ENCODE data around the gene FMNL1. TPM values are rescaled to one million over a fixed set of nuclear protein-coding genes. Genes with fewer than 3 reads are reported as not detected.

The FMNL1 gene
- total RNA-seq, 1 donor from 2014 or later = 1.8 TPM

DNA sequence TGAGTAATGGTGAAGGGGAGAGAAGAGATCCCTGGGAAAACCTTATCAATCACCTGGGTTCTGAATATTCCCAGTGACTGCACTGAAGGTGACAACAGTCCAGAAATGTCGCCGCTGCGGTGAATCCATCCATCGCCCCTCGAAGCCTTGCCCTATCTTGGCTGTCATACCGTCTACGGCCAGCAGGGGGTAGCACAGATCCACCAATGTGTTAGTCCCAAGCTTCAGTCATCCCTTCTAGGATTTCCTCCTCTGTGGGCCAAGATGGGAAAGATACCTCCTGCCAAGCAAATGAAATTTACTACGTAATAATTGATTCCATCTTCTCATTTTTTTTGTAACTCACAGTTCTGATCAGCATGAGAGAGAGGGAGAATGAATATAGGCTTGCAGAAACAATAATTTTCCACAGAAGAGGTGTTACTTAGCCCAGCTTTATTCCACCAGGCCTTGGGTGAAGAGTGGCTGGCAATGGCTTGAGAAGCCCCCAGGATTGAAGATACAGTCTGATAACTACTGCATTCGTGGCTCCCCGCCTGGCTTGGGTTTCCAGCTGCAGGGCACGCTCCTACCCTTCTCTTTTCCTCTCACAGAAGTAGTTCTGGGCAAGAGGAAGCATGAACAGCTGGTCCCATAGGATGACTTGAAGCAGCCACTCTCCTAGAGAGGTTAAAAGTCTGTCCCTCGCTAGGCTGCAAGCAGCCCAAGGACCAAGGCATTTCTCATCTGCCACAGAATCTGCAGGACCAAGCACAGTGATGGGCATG, 2.6 kb upstream of the FMNL1 start:
- H3K4me3 Mint-ChIP-seq (ENCODE audit: unreplicated experiment) = no peak overlapping the region
- H3K27me3 Mint-ChIP-seq (ENCODE audit: low read depth) = peaks cover 5% of the 10 kb centered on the region

GRCh38 chr17:45220079-45220478, 1.6 kb upstream of the FMNL1 start:
- H3K27me3 Mint-ChIP-seq (ENCODE audit: low read depth) = peaks cover 5% of the 10 kb centered on the region
- DNase-seq (ENCODE audit: low spot score) = no peak
- H3K4me3 Mint-ChIP-seq (ENCODE audit: unreplicated experiment) = no peak overlapping the region

More for the DNA sequence above, 2.6 kb upstream of the FMNL1 start:
- Mint-ChIP-seq H3K36me3 (ENCODE audit: low read depth) (no peaks in the 10 kb centered on the region), H3K27ac (ENCODE audit: unreplicated experiment) (no peak overlapping the region), H3K4me1 (ENCODE audit: low read depth) (peaks cover 7% of the 10 kb centered on the region), H3K9me3 (ENCODE audit: low read depth) (no peaks in the 10 kb centered on the region)
- TF ChIP-seq CTCF (IDR thresholded peaks at IDR 0.05) = peak; percentile 95
- DNase-seq (ENCODE audit: low spot score) = no peak

DNA sequence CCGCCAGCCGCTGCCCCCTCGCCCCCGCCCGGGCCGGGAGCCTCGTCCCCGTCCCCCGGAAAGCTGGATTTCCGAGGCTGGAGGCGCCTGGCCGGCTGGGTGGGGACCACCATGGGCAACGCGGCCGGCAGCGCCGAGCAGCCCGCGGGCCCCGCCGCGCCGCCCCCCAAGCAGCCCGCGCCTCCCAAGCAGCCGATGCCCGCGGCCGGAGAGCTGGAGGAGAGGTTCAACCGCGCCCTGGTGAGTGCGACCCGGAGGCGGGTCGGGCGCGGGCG, 266 bp downstream of the FMNL1 start:
- Mint-ChIP-seq H3K27ac (ENCODE audit: unreplicated experiment) (no peak overlapping the region), H3K4me1 (ENCODE audit: low read depth) (peaks cover 7% of the 10 kb centered on the region), H3K4me3 (ENCODE audit: unreplicated experiment) (no peak overlapping the region), H3K27me3 (ENCODE audit: low read depth) (peaks cover 5% of the 10 kb centered on the region), H3K36me3 (ENCODE audit: low read depth) (no peaks in the 10 kb centered on the region), H3K9me3 (ENCODE audit: low read depth) (no peaks in the 10 kb centered on the region)
- no peak for TF ChIP-seq CTCF (IDR thresholded peaks at IDR 0.05)
- no peak for DNase-seq (ENCODE audit: low spot score)

More at GRCh38 chr17:45220079-45220478, 1.6 kb upstream of the FMNL1 start:
- peaks cover 7% of the 10 kb centered on the region for H3K4me1 Mint-ChIP-seq (ENCODE audit: low read depth)
- H3K9me3 Mint-ChIP-seq (ENCODE audit: low read depth) = no peaks in the 10 kb centered on the region
- TF ChIP-seq CTCF (IDR thresholded peaks at IDR 0.05) = no peak
- no peak overlapping the region for H3K27ac Mint-ChIP-seq (ENCODE audit: unreplicated experiment)
- no peaks in the 10 kb centered on the region for H3K36me3 Mint-ChIP-seq (ENCODE audit: low read depth)

- Mint-ChIP-seq H3K4me3 (ENCODE audit: unreplicated experiment) (peak overlapping the region; percentile 61), H3K4me1 (ENCODE audit: low read depth) (peaks cover 7% of the 10 kb centered on the region), H3K9me3 (ENCODE audit: low read depth) (no peaks in the 10 kb centered on the region), H3K27ac (ENCODE audit: unreplicated experiment) (no peak overlapping the region), H3K36me3 (ENCODE audit: low read depth) (no peaks in the 10 kb centered on the region), H3K27me3 (ENCODE audit: low read depth) (peaks cover 5% of the 10 kb centered on the region)
- no peak for DNase-seq (ENCODE audit: low spot score)
- TF ChIP-seq CTCF (IDR thresholded peaks at IDR 0.05) = no peak
Observed at GRCh38 chr17:45222289-45222995, 757 bp downstream of the FMNL1 start.

DNA sequence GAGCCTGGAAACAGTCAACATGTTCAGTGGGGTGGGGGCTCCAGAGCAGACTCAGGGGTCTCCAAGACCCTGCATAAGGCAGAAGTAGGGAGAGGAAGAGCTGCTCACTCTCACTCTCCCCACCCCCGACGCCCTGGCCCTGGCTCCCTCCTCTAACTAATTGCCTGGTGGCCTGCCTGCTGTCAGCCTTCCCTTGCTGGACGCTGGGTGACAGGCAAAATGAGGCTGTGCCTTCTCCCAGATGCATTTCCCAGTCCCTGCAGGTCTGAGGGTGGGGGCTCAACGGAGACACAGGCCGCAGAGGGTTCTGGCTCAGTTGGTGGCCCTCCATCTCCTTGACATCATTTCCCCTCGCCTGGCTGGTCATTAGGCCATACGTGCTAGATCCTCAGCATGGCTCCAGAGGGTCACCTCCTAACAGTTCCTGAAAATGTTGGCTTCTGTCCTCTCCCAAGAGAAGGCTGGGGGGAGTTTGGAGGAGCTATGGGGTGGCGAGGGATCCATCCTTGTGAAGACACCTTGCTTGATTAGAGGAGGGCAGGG, 1.4 kb downstream of the FMNL1 start:
- DNase-seq (ENCODE audit: low spot score) = no peak
- no peak for TF ChIP-seq CTCF (IDR thresholded peaks at IDR 0.05)
- no peaks in the 10 kb centered on the region for H3K36me3 Mint-ChIP-seq (ENCODE audit: low read depth)
- no peak overlapping the region for H3K27ac Mint-ChIP-seq (ENCODE audit: unreplicated experiment)
- H3K9me3 Mint-ChIP-seq (ENCODE audit: low read depth) = no peaks in the 10 kb centered on the region
- peaks cover 7% of the 10 kb centered on the region for H3K4me1 Mint-ChIP-seq (ENCODE audit: low read depth)
- H3K4me3 Mint-ChIP-seq (ENCODE audit: unreplicated experiment) = peak overlapping the region; percentile 61
- H3K27me3 Mint-ChIP-seq (ENCODE audit: low read depth) = peaks cover 5% of the 10 kb centered on the region
